Activated T-helper 1 cell treated with Interleukin-2 at 50 U/mL for 16 hours (primary cell): ENCODE data around the gene NOL4L.

Experiments
- DNase-seq: peaks from one replicate; pipeline ENCODE4 v3.0.0-alpha.2; 2020; ENCODE audit warnings: low read depth

The NOL4L gene

DNA sequence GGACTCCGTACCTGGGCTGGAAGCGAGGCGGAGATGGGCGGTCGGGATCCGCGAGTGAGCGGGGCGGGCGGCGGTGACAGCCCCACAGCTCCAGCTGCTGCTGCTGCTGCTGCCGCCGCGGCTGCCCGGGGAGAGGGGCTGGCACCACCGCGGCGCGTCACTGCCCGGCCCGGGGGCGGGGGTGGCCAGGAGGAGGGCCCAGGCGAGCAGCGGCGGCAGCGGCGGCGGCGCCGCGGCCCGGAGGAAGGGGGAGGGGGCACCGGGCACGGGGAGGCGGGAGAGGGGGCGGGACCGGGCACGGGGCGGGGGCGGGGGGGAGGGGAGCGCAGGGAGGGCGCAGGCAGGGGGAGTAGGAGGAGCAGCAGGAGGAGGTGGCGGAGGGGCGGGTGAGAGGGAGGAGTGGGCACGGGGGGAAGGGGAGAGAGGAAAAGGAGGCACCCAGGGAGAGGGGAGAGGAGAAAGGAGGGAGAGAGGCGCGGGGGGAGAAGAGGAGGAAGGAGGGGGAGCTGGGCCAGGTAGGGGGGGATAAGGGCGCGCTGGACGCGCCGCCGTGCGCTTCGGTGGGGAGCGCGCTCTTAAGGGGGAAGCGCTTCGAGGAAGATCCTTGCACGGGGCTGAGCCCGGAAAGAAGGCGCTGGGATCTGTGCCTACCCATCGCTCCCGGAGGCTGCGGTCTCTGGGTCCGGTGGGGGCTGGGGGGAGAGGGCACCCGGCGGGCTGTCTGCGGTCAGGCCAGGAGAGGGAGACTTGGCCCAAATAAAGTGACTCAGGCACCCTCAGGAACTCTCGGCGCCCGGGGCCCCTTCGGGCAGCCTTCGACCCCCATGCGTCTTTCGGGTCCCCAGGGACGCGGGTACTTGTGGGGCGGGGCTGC is 101.5 kb downstream of the NOL4L start:
- peak; percentile 59 for DNase-seq

- DNase-seq: no peak
Observed at GRCh38 chr20:32482442-32483261, 102.5 kb downstream of the NOL4L start.

DNA sequence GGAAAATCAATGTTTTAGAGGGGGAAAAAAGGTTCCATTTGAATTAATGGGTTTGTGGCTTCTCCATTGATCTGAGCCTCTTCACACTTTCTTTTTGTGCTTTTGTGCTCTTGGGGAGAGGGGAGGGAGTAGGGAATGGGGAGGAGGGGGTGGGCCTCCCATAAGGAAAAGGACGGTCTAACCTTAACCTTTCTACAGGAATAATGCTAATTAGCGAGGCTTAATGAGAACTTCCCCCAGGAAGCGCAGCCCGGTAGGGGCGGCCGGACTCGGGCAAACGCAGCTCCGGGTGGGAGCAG is 103.0 kb downstream of the NOL4L start:
- DNase-seq: no peak

DNA sequence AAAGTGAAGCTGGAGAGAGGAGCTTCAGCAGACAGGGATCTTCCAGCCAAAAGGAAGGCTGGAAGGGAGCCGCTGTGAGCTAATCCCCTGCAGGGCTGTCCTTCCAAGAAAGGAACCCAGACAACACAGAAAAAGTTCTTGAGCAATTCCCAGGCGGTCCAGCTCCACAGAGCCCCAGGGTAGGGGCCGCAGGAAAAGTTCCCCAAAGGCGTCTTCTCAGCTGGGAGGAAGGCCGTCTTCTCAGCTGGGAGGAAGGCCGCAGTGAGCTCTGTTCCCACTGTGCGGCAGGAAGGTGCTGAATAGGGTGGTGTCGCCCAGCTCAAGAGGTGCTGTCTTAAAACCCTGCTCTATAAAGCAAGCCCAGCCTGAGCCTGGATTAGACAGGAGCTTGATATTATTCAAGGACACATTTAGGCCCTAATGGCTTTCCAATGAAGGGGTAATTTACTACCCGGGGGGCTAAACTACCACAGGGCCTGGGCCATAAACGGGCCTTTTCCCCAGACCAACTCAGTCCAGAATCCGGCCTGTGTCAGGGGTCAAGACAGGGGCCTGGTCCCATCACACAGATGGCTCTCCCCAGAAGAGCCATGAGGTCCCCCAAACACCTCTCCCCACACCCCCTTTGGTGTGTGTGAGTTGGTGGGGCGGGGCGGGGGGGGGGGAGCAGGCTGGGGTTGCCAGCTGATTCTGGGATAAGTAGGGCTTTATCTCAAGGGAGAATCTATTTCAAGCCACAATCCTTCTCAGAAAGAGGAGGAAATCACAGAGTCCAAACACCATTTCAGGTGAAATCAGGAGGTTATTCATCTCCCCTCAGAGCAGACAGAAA is 103.6 kb downstream of the NOL4L start:
- no peak for DNase-seq

- no peak for DNase-seq
Observed at GRCh38 chr20:32480371-32481241, 104.5 kb downstream of the NOL4L start.

DNA sequence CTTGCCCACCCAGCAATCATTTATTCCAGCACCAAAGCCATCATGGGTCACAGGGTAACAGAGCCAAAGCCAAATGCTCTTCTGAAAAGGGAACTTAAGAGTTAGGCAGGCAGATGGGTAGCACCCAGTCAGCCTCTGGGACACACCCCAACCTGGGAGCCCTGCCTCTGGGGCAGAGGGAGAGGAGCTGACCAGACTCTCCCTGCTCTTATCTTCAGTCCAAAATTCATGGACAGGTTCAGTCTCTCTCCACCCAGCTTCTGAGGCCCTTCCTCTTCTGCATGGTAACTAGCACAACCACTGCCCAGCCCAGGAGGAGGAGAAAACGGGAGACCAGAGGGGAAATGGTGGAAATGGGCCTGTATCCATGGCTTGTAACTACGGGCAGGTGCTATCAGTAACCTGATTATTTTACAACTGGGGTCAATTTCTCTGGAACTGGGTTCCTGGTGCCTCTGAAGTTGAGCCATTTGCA is 105.4 kb downstream of the NOL4L start:
- no peak for DNase-seq

GRCh38 chr20:32479012-32479411 is 106.1 kb downstream of the NOL4L start:
- DNase-seq: no peak

- DNase-seq: no peak
Observed at GRCh38 chr20:32478576-32478975, 106.6 kb downstream of the NOL4L start.

DNA sequence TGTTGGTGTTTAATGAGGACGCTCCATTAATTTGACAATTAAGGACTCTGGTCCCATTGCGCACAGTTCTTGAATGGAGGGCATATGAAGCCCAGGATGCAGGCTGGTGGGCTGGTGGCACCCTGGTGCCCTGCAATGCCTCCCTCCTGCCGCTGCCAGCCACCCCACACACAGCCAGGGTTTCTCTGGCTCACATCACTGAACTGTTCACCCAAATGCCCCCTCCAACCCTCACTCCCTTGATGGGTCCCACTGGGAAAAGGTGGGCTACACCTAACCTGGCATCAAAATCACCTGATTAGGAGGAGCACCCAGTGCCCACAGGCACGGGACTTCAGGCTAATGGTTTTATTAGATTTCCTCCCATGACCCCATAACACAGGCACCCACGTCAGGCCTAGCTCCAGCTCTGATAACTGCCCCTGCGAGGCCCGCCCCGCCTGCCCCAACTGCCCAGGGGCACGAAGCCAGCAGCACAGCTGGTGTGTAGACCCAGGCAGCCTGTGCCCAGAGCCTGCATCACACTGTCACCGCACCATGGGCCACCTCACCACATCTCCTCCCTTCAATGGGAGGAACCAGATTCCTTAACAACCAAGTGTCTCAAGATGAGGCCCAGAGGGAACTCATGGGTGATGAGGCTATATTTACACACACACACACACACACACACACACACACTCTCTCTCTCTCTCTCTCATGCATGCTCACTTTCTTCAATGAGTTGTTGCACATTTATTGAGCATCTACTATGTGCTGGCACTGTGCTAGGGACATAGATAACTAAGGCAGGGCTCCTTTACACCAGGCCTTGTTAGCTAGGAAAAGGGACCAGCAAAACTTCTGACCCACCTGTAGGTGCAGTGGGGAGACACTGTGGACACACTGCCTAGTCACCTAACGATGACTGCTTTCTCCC is 107.3 kb downstream of the NOL4L start:
- DNase-seq: no peak

DNA sequence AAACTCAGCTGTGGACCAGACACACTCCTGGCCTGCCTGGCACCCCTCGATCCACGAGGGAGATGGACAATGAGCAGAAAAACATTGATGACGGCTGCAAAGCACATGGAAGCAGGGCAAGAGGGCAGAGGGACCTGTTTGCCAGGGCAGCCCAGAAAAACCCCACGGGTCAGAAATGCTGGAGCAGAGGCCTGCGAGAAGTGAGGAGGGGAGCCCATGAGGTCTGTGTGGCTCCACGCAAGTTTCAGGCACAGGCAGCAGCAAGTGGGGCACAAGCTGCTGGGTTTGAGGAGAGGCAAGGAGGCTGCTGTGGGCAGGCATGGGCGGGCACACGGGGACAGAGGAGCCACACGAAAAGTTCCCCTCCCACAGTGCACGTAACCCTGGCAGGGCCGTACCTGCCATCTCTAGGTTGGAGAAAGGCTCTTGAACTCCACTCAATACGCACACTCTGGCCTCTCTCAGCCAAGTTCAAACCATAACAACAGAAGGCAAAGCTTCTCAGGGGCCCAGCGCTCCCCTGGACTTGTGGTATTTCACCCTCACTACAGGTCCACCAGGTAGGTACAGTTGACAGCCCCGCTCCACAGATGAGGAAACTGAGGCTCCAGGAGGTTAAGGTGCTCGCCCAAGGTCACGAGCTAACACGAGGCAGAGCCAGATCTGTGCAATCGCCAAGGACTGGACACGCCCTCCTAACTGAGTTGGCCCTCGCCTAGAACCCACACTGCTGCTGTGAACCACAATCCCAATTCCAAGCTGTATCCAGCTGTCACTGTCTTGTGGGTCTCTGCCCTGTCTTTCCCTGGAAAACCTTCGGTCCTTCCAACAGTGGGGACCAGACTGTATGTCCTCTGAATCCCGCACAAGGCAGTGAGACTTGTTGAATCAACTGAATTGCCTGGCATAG is 108.2 kb downstream of the NOL4L start:
- DNase-seq: no peak

- no peak for DNase-seq
Observed at GRCh38 chr20:32474967-32475811, 109.9 kb downstream of the NOL4L start.

DNA sequence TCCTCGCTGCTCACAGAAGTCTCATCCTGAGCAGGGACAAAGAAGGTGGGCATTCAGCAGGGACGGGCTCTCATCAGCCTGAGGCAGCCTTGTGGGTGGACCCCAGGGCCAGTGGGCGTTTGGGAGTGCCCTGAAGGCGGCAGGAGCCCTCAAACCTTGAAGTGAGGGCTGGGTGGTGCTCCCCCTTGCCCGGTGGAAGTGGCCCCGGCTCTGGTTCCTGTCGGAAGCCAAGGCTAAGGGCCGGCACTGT is 110.5 kb downstream of the NOL4L start:
- no peak for DNase-seq

- no peak for DNase-seq
Observed at GRCh38 chr20:32474009-32474716, 111.0 kb downstream of the NOL4L start.

DNA sequence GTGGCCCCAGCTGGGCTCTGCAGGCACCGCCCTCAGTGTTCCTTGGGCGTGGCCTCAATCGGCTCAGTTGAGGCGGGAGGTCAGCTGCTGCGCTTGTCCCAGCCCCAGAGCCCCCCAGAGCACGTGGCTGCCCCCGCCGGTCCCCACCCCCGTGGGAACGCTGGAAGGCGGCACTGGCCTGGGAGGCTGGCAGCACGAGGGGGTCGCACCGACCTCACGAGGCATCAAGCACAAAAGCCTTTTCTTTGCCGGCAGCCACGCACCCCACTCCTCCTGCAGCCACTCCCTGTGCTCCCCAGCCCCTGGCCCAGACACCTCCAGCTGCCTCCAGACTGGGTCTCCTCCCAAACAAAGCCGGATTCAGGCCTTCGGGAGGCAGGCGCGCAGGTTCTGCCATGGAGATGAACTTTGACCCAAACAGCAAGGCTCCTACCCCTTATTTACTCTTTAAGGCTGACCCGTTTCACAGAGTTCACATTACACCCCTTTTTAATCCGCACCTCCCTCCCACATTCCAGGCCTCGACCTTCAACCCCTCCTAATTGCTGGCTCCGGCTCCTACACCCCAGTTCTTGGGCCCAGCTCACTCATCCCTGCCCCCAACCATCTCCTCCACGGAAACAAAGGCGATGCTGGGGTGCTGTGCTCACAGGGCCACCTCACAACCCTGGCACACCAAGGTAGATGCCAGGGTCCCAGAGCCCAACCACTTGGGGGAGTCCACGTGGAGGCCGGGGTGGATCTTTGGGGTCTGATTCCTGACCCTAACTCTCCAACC is 111.7 kb downstream of the NOL4L start:
- no peak for DNase-seq

DNA sequence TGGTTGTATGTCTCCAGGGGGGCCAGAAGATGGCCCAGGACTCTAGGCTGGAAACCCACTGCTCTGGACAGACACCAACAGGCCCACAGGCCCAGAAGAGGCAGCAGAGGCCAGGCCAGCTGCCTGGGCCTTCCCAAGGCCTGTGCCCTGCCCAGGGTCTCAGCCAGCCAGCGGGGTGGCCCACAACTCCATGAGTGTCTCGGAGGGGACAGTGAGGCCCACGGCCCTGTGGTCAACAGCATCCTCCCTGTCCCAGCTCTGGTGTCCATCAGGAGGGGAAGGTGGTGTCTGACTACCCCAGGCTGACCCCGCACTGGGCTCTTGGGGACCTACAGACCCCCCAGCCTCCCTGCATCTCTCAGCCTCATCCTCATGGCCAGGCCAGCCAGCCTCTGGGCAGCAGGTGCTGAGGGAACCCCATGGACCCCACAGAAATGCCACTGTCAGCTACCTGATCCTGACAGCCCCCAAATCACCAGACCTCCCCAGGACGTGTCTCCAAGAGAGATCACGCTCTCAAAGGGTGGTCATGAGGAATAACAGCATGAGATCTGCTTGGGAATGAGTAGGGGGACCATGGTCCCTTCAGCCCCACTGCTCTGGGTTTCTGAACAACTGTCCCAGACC is 112.4 kb downstream of the NOL4L start:
- no peak for DNase-seq

DNA sequence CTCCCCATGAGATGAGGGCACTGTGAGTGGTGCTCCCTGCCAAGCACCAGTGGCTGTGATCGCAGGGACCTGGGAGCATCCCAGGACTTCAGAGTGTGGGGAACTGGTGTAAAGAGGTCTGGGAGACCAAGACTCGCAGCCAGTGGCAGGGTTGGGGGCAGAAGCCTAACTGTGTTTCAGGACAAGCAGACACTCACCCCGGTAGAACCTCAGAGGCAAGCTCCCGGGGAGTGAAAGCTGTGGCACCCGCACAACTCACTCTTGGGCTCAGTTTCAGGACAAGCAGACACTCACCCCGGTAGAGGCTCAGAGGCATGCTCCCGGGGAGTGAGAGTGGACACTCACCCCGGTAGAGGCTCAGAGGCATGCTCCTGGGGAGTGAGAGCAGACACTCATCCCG is 114.2 kb downstream of the NOL4L start:
- DNase-seq: no peak
